SK-N-SH treated with all-trans-retinoic acid at 6 μM for 48 hours (cell line): ENCODE measurements around the gene DOK5.

Experiments
- ATAC-seq: fragments of 200-7000 bp; cut with Tn5 transposase; 3 replicates; pipeline ENCODE4 v1.9.1; 2020; ENCODE audit warnings: mild to moderate bottlenecking, moderate library complexity
- ARNTL ChIP-seq: fragments of 450-650 bp; formaldehyde crosslinking; IDR thresholded peaks from 2 replicates; pipeline ENCODE4 v1.5.0; 2020; ENCODE audit warnings: low read depth, mild to moderate bottlenecking, moderate library complexity, borderline replicate concordance
- BACH2 ChIP-seq: fragments of 250-450 bp; sonication (Bioruptor Pico); IDR thresholded peaks from 2 replicates; pipeline ENCODE4 v1.9.0; 2021; ENCODE audit warnings: mild to moderate bottlenecking, borderline replicate concordance
- CREB5 ChIP-seq: fragments of 250-450 bp; sonication (Bioruptor Pico); IDR thresholded peaks from 2 replicates; pipeline ENCODE4 v1.5.1; 2020; ENCODE audit warnings: low read depth, mild to moderate bottlenecking, moderate library complexity
- CSDC2 ChIP-seq: fragments of 250-450 bp; sonication (Bioruptor Pico); IDR thresholded peaks from 2 replicates; pipeline ENCODE4 v1.5.0; 2020; ENCODE audit warnings: mild to moderate bottlenecking, moderate library complexity
- CSRNP3 ChIP-seq: fragments of 250-450 bp; sonication (Bioruptor Pico); IDR thresholded peaks from 2 replicates; pipeline ENCODE4 v1.5.1; 2021; ENCODE audit warnings: mild to moderate bottlenecking, moderate library complexity
- ESRRG ChIP-seq: fragments of 250-450 bp; sonication (Bioruptor Pico); IDR thresholded peaks from 2 replicates; pipeline ENCODE4 v1.6.1; 2021; ENCODE audit warnings: mild to moderate bottlenecking
- GLIS3 ChIP-seq: fragments of 250-450 bp; sonication (Bioruptor Pico); IDR thresholded peaks from 2 replicates; pipeline ENCODE4 v1.5.0; 2020; ENCODE audit warnings: mild to moderate bottlenecking, moderate library complexity
- ISL1 ChIP-seq: fragments of 250-450 bp; sonication (Bioruptor Pico); IDR thresholded peaks from 2 replicates; pipeline ENCODE4 v2.1.2; 2022; ENCODE audit warnings: mild to moderate bottlenecking, moderate library complexity
- OSR1 ChIP-seq: fragments of 250-450 bp; sonication (Bioruptor Pico); IDR thresholded peaks from 2 replicates; pipeline ENCODE4 v1.8.0; 2022; ENCODE audit warnings: moderate library complexity, mild to moderate bottlenecking, inconsistent platforms
- PATZ1 ChIP-seq: fragments of 250-450 bp; sonication (Bioruptor Pico); IDR thresholded peaks from 2 replicates; pipeline ENCODE4 v1.8.0; 2020; ENCODE audit warnings: mild to moderate bottlenecking, moderate library complexity, borderline replicate concordance
- PPARA ChIP-seq: fragments of 250-450 bp; sonication (Bioruptor Pico); IDR thresholded peaks from 2 replicates; pipeline ENCODE4 v1.5.0; 2020; ENCODE audit warnings: mild to moderate bottlenecking, borderline replicate concordance
- SNAI2 ChIP-seq: fragments of 250-450 bp; sonication (Bioruptor Pico); IDR thresholded peaks from 2 replicates; pipeline ENCODE4 v1.5.0; 2020; ENCODE audit warnings: mild to moderate bottlenecking, moderate library complexity
- TCF4 ChIP-seq: fragments of 250-450 bp; sonication (Bioruptor Pico); IDR thresholded peaks from 2 replicates; pipeline ENCODE4 v1.8.0; 2021; ENCODE audit warnings: mild to moderate bottlenecking, moderate library complexity, borderline replicate concordance
- TOX ChIP-seq: fragments of 250-450 bp; sonication (Bioruptor Pico); IDR thresholded peaks from 2 replicates; pipeline ENCODE4 v1.8.0; 2021; ENCODE audit warnings: mild to moderate bottlenecking, moderate library complexity, borderline replicate concordance
- TSHZ2 ChIP-seq: fragments of 250-450 bp; sonication (Bioruptor Pico); IDR thresholded peaks from 2 replicates; pipeline ENCODE4 v1.5.0; 2020; ENCODE audit warnings: mild to moderate bottlenecking, moderate library complexity
- ZC3H10 ChIP-seq: fragments of 250-450 bp; sonication (Bioruptor Pico); IDR thresholded peaks from 2 replicates; pipeline ENCODE4 v1.5.1; 2021; ENCODE audit warnings: mild to moderate bottlenecking, moderate library complexity
- ZFP3 ChIP-seq: fragments of 250-450 bp; sonication (Bioruptor Pico); IDR thresholded peaks from 2 replicates; pipeline ENCODE4 v1.5.0; 2020; ENCODE audit warnings: mild to moderate bottlenecking, moderate library complexity
- ZFP30 ChIP-seq: fragments of 450-650 bp; formaldehyde crosslinking; IDR thresholded peaks from 2 replicates; pipeline ENCODE4 v1.5.0; 2022; ENCODE audit warnings: mild to moderate bottlenecking, moderate library complexity
- ZNF565 ChIP-seq: fragments of 450-650 bp; formaldehyde crosslinking; conservative IDR thresholded peaks from 2 replicates; pipeline ENCODE4 v1.5.0; 2020; ENCODE audit warnings: low read depth, mild to moderate bottlenecking, moderate library complexity
- ZNF70 ChIP-seq: fragments of 450-650 bp; formaldehyde crosslinking; IDR thresholded peaks from 2 replicates; pipeline ENCODE4 v1.5.0; 2020; ENCODE audit warnings: mild to moderate bottlenecking, moderate library complexity
- ZNF8 ChIP-seq: fragments of 450-650 bp; formaldehyde crosslinking; IDR thresholded peaks from 2 replicates; pipeline ENCODE4 v1.5.0; 2020; ENCODE audit warnings: mild to moderate bottlenecking, moderate library complexity

The DOK5 gene

GRCh38 chr20:54454982-54455381, 20.4 kb upstream of the DOK5 start:
- ATAC-seq: no peak
- TF ChIP-seq GLIS3 (no peak), BACH2 (CRISPR knock-in tag) (no peak), ZFP3 (CRISPR knock-in tag) (no peak), ZNF565 (CRISPR knock-in tag) (no peak), ZFP30 (CRISPR knock-in tag) (no peak), ZNF8 (CRISPR knock-in tag) (no peak), ISL1 (CRISPR knock-in tag) (no peak), OSR1 (CRISPR knock-in tag) (no peak), TSHZ2 (CRISPR knock-in tag) (no peak), ARNTL (no peak), CREB5 (CRISPR knock-in tag) (no peak), PPARA (CRISPR knock-in tag) (no peak), TOX (no peak), ESRRG (CRISPR knock-in tag) (no peak), CSRNP3 (CRISPR knock-in tag) (no peak), ZC3H10 (CRISPR knock-in tag) (no peak), CSDC2 (CRISPR knock-in tag) (no peak), SNAI2 (CRISPR knock-in tag) (no peak)

GRCh38 chr20:54456423-54456822, 19.0 kb upstream of the DOK5 start:
- TF ChIP-seq ZC3H10 (CRISPR knock-in tag) (no peak), CSRNP3 (CRISPR knock-in tag) (no peak), ZFP30 (CRISPR knock-in tag) (no peak), ISL1 (CRISPR knock-in tag) (no peak), PATZ1 (CRISPR knock-in tag) (no peak), ZNF70 (no peak)
- TF ChIP-seq, all 23 proteins: peak for 0
- no peak for ATAC-seq

- ATAC-seq: peak; percentile 51; the same call in 1 of the 3 replicates
- TF ChIP-seq ISL1 (CRISPR knock-in tag): no peak
- no peak for TF ChIP-seq ESRRG (CRISPR knock-in tag)
- no peak for TF ChIP-seq BACH2 (CRISPR knock-in tag)
- TF ChIP-seq GLIS3: no peak
- no peak for TF ChIP-seq TOX
- no peak for TF ChIP-seq CSDC2 (CRISPR knock-in tag)
- TF ChIP-seq CSRNP3 (CRISPR knock-in tag): no peak
- no peak for TF ChIP-seq TCF4 (CRISPR knock-in tag)
- no peak for TF ChIP-seq ZFP3 (CRISPR knock-in tag)
- no peak for TF ChIP-seq ARNTL
- TF ChIP-seq ZNF70: no peak
- no peak for TF ChIP-seq ZFP30 (CRISPR knock-in tag)
- no peak for TF ChIP-seq PPARA (CRISPR knock-in tag)
- no peak for TF ChIP-seq PATZ1 (CRISPR knock-in tag)
- no peak for TF ChIP-seq TSHZ2 (CRISPR knock-in tag)
- TF ChIP-seq ZNF8 (CRISPR knock-in tag): no peak
- TF ChIP-seq OSR1 (CRISPR knock-in tag): no peak
These were observed 18.4 kb upstream of the DOK5 start for GRCh38 chr20:54456961-54457360.
